Gastroesophageal sphincter (tissue), 3 donors: ENCODE results near the gene ATXN7.

ENCODE experiments used
- POLR2A ChIP-seq, 2 donors: fragments of 450-650 bp; IDR thresholded peaks; one replicate each; pipeline ENCODE4 v1.6.1; 2017; ENCODE audit warnings: antibody characterized with exemption in 2 of 2, mild to moderate bottlenecking in 2 of 2, moderate library complexity in 1 of 2
- POLR2AphosphoS5 ChIP-seq: sonication (generic); formaldehyde crosslinking; IDR thresholded peaks from one replicate; pipeline ENCODE4 v1.6.1; 2017; ENCODE audit warnings: antibody characterized with exemption
- TF ChIP-seq, protein P1 (sequence below), 4 experiments: fragments of 200-600 bp in 2 of 4; fragments of 450-650 bp in 2 of 4; sonication (generic) in 1 of 4; IDR thresholded peaks; one replicate each; pipeline ENCODE4 v1.5.1; 2017 to 2019; ENCODE audit warnings: antibody characterized with exemption in 4 of 4, mild to moderate bottlenecking in 2 of 4, moderate library complexity in 2 of 4

DNA sequence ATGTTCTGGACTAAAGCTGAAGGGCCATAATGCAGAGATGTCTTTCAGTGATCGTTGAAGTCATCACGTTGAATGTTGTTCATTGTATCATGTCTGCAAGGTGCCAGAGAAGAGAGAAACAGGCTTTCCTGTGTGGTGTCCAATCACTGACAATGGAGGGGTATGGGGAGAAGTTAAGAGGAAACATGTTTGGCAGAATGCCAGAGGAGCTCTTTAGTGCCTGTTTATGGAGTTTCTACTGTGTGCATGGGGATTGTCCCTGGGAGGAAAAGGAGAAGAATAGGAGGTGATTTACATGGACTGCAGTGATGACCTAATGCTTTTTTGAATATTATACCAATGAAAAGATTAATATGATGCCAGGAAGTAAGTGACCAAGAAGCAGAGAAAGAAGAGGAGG is 36.8 kb downstream of the ATXN7 start:
- TF ChIP-seq, protein P1, sequence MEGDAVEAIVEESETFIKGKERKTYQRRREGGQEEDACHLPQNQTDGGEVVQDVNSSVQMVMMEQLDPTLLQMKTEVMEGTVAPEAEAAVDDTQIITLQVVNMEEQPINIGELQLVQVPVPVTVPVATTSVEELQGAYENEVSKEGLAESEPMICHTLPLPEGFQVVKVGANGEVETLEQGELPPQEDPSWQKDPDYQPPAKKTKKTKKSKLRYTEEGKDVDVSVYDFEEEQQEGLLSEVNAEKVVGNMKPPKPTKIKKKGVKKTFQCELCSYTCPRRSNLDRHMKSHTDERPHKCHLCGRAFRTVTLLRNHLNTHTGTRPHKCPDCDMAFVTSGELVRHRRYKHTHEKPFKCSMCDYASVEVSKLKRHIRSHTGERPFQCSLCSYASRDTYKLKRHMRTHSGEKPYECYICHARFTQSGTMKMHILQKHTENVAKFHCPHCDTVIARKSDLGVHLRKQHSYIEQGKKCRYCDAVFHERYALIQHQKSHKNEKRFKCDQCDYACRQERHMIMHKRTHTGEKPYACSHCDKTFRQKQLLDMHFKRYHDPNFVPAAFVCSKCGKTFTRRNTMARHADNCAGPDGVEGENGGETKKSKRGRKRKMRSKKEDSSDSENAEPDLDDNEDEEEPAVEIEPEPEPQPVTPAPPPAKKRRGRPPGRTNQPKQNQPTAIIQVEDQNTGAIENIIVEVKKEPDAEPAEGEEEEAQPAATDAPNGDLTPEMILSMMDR (IDR thresholded peaks at IDR 0.05) = no peak
- TF ChIP-seq POLR2A (IDR thresholded peaks at IDR 0.05) (no peak), POLR2AphosphoS5 (no peak)
